Activated CD4-positive, alpha-beta T cell treated with anti-CD3 and anti-CD28 coated beads for 24 hours (primary cell): ENCODE measurements around the gene KANK3.
A peak's percentile ranks its signal among the peaks of the same experiment; 100 is the strongest.
"Not testable (repeated sequence)": the region's sequence is repeated elsewhere in the genome, so short reads cannot be mapped to it uniquely, and the experiment has no call there.

Source experiments
- DNase-seq, 2 donors: peaks; one replicate each; pipeline ENCODE4 v3.0.0-alpha.2; 2020; ENCODE audit warnings: low read depth in 2 of 2

The KANK3 gene

DNA sequence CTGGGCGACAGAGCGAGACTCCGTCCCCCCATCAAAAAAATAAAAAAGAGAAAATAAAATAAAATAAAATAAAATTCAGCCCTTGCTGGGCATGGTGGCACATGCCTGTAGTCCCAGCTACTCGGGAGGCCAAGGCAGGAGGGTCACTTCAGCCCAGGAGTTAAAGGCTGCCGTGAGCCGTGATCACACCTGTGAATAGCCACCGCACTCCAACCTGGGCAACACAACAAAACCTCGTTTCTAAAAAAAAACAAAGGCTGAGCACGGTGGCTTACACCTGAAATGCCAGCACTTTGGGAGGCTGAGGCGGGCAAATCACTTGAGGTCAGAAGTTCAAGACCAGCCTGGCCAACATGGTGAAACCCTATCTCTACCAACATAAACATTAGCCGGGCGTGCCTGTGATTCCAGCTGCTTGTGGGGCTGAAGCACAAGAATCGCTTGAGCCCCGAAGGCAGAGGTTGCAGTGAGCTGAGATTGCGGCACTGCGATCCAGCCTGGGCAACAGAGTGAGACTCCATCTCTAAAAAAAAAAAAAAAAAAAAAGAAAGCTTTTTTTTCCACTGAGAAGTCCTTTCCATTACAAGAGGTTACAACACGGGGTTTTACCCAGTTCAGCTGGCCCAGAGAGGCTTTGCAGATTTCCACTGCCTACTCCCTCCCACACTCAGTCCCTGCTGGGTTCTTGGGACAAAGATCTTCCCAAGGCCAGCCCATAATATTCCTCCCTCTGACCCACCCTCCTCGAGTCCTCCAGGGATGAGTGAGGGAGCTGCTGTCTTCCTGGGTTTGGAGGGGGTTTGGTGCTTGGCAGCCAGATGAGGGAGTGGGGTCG is 27.3 kb upstream of the KANK3 start:
- DNase-seq = no peak

DNA sequence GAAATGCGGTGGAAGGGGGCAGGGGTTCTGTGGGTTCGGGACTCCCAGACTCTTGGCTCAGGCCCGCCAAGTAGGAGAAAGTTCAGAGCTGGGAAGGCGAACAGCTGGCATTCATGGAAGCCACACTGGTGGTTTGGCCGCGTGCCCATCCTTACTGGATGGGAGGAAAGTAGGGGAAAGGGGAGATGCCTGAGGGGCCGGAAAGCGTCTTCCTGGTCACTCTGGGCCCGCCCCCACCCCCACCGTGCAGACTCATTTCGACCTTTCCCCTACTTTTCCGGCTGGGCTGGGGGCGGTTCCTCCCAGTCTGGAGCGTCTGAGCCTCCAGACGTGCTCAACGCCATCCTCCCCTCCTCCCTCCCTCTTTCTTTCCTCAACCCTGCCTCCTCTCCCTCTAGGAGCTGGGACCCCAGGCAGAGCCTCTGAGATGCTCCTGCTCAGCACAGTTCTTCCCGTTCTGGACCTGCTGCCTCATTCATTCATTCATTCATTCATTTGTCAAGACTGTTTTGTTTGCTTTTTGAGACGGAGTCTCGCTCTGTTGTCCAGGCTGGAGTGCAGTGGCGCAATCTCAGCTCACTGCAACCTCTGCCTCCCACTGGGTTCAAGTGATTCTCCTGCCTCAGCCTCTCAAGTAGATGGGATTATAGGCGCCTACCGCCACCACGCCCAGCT is 24.4 kb upstream of the KANK3 start:
- no peak for DNase-seq

DNA sequence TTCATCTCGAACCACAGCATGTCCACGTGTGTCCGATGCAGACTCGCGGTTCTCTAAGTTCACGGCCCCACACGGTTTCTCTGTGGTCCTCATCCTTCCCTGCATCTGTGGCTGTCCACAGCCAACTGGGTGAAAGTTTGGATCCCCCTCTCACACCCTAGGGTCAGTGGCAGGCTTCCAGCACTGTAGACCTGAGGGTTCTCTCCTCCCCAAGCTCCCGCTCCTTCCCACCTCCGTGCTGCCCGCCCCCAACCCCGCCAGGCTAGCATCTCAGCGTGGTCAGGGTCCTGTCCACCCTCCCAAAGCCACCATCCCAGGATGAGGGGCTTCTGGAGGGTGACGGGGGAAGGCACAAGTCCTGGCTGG is 23.9 kb upstream of the KANK3 start:
- no peak for DNase-seq

DNA sequence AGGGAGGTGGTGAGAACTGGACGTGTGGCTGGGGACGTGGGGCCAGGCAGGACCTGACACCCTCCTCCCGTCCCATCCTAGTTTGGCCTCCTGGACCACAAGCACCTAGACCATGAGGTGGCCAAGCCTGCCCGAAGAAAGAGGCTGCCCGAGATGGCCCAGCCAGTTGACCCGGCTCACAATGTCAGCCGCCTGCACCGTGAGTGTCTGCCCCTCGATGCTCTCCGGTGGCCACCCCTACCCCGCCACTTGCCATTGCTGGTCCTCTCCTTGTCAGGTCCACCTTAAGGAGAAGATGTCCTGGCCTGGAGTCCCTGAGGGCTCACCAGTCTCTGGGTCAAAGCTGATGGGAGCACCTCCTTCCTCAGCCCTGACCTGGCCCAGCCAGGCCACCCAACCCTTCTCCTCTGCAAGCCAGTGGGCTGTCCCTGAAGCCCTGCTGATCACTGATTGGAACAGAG is 23.1 kb upstream of the KANK3 start:
- no peak for DNase-seq

DNA sequence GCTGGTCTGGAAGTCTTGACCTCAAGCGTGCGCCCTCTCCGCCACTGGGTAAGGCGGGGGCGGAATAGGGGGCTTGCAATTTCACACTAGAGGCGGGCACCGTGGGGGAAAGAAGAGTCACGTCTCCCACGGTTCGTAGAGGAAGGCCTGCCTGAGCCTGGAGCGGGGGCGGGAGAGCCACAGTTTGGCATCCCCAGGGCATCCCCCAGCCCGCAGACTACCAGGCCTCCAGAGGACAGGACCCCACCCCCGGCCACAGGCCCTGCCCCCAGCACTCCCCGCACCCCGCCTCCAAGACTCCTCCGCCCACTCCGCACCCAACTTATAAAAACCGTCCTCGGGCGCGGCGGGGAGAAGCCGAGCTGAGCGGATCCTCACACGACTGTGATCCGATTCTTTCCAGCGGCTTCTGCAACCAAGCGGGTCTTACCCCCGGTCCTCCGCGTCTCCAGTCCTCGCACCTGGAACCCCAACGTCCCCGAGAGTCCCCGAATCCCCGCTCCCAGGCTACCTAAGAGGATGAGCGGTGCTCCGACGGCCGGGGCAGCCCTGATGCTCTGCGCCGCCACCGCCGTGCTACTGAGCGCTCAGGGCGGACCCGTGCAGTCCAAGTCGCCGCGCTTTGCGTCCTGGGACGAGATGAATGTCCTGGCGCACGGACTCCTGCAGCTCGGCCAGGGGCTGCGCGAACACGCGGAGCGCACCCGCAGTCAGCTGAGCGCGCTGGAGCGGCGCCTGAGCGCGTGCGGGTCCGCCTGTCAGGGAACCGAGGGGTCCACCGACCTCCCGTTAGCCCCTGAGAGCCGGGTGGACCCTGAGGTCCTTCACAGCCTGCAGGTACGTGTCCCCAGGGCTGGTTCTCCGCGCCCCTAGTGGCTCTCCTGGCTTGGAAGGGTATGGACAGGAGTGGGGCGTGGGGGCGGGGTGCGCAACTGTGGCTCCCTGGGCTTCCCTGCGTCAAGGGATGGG is 21.0 kb upstream of the KANK3 start, which contains the start of gene ANGPTL4:
Gene ANGPTL4, plus strand, starts transcription at position 353 of the 969 bp plus-strand sequence. Its CDS starts 167 bp downstream, at position 520.
- DNase-seq = peak; percentile 39 to 58

DNA sequence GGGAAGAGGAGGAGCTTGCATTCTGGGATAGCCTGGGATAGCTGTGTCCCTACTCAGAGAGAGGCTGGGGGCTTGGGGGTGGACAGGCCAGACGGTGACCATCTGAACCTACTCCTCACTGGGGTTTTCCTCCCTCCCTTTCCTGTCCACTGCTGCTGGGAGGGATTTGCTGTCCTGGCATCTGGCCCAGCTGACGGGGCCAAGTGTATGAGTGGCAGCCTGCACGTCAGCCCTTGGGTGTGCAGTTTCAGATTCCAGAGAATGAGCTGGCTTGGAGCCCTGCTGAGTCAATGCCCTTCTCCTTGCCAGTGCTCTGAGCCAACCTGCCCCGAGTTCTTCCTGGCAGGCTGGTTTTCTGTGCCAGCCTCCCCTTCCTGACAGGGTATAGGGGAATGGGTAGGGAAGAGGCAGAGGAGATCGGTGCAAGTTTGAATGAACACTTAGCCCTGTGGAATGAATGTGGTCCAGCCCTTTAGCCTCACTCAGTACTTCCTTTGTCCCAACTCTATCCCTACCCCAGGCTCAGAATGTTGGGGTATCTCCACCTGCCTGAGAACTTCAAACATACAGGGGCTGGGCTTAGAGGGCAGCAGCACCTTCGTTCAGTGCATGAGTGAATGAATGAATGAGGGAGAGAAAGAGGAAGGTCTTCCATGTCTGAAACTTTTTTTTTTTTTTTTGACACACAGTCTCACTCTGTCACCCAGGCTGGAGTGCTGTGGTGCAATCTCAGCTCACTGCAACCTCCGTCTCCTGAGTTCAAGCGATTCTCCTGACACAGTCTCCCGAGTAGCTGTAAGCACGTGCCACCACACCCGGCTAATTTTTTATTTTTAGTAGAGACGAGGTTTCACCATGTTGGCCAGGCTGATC is 19.1 kb upstream of the KANK3 start:
- DNase-seq = no peak

DNA sequence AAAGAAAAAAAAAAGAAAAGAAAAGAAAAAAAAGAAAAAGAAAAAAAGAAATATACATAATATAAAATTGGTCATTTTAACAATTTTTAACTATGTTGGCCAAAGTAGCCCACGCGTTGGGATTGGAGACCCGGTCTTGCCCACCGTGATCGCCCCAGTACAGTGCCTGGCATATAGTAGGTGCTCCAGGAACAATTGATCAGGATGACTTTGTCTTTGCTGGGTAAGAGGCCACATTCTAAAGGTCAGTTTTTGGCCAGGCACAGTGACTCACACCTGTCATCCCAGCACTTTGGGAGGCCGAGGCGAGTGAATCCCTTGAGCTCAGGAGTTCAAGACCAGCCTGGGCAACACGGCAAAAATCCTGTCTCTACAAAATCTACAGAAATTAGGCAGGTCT is 17.1 kb upstream of the KANK3 start:
- DNase-seq = no peak

DNA sequence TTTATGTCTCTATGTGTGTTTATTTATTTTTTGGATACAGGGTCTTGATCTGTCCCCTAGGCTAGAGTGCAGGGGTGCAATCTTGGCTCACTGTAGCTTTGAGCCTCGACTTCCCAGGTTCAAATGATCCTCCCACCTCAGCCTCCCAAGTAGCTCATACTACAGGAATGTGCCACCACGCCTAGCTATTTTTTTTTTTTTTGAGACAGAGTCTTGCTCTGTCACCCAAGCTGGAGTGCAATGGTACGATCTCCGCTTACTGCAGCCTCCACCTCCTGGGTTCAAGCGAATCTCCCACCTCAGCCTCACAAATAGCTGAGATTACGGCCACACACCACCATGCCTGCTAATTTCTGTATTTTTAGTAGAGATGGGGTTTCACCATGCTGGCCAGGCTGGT is 15.9 kb upstream of the KANK3 start:
- DNase-seq = no peak

DNA sequence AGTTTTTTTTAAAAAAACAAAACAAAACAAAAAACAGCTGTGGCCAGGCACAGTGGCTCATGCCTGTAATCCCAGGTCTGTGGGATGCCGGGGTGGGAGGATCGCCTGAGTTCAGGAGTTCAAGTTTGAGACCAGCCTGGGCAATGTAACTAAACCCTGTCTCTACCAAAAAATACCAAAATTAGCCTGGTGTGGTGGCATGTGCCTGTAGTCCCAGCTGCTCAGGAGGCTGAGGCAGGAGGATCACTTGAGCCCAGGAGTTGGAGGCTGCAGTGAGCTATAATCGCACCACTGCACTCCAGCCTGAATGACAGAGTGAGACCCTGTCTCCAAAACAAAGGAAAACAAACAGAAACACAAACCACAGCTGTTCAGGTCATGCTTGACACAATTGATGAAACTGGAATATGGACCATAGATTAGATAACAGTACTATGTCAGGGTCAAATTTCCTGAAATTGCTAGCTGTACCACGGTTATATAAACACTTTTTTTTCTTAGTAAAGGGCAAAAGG is 14.0 kb upstream of the KANK3 start:
- no peak for DNase-seq

DNA sequence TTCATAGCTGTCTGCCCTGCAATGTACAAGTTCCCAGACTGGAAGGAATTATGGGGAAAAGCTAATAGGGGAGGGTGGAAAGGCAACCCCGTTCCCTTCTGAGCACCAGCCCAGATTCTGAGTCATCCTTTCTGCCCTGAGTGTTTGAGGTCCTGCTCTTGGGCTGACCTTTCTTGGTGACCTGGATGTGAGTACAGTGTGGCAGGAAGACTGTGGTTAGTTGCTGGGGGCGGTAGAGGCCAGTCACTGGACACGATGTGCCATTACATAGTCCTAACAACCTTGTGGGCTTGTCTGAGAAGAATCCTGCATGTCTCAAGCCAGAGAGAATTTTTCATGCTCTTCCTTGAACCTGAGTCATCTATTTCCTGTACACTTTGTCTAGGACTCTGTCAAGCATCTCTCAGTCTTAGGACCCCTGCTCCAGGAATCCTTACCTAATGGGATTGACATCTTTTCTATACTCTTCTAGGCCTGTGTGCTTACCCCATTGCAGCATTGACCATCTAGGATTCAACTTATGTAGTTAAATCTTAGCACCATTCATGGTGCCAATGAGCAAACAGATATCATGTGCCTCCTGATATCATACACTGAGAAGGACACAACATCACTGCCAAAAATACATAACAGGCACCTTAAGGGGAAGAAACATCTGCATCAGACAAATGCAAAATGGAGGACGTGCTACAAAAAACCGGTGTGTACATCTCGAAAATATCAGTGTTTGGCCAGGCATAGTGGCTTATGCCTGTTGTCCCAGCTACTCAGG is 12.8 kb upstream of the KANK3 start:
- no peak for DNase-seq

DNA sequence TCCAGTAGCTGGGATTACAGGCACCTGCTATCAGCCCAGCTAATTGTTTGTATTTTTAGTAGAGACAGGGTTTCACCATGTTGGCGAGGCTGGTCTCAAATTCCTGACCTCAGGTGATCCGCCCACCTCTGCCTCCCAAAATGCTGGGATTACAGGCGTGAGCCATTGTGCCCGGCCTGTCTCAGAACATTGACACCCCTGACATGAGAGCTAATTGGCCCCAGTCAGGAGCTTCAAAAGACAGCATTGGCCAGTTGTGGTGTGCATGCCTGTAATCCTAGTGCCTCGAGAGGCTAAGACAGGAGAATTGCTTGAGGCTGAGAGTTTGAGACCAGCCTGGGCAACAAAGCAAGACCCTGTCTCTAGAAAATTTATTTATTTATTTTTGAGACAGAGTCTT is 9.8 kb upstream of the KANK3 start:
- not testable (repeated sequence) for DNase-seq

DNA sequence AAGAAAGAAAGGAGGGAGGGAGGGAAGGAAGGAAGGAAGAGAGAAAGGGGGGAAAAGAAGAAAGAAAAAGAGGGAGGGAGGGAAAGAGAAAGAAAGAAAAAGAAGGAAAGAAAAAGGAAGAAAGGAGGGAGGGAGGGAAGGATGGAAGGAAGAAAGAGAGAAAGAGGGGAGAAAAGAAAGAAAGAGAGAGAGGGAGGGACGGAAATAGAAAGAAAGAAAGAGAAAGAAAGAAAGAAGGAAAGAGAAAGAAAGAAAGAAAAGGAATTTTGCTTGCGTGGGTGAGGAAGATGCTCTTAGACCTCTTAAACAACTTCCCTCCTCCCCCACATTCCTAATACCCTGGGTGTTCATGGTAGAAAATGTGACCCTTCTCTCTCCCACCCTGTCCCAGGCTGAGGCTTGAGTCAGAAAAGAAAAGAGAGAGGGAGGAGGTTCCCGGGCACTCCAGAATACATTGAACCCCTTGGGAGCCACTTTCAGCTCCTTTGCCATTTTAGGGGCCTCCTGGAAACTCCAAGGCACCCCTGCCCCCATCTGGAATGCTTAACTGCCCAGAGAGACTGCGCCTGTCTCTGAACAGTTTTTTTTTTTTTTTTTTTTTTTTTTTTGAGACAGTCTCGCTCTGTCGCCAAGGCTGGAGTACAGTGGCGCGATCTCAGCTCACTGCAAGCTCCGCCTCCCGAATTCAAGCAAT is 9.2 kb upstream of the KANK3 start:
- DNase-seq = no peak

DNA sequence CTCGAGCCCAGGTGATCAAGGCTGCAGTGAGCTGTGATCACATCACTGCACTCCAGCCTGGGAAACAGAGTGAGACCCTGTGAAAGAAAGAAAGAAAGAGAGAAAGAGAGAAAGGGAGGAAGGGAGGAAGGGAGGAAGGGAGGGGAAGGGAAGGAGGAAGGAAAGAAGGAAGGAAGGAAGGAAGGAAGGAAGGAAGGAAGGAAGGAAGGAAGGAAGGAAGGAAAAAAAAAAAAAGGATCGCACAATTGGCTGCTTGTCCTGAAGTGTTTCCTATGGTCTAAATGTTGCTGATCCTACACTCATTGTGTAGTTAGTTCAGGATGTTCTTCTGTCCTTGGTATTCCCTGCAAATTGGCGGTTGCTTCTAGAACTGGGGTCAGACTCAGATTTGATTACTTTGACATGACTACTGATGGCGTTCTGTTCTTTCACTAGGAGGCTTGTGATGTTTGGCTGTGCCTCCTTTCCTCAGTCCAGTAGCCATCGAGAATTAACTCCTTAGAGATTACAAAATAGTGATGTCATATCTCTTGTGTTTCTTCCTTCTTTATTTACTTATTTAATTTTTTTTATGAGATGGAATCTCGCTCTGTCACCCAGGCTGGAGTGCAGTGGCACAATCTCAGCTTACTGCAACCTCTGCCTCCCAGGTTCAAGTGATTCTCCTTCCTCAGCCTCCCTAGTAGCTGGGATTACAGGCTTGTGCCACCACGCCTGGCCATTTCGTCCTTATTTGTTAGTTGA is 6.7 kb upstream of the KANK3 start:
- DNase-seq = not testable (repeated sequence)

DNA sequence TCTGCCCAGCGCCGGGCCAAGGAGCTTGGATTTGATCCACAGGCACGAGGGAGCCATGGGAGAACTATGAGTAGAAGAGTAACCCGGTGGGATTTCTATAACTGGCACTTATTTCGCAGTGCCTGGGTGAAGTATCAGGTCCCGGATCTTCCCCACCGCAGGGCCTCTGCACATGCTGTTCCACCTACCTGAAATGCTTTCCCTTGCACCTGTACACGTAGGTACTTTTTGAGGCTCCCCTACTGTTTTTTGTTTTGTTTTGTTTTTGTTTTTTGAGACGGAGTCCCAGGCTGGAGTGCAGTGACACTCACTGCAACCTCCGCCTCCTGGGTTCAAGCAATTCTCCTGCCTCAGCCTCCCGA is 402 bp upstream of the KANK3 start:
- DNase-seq = no peak

DNA sequence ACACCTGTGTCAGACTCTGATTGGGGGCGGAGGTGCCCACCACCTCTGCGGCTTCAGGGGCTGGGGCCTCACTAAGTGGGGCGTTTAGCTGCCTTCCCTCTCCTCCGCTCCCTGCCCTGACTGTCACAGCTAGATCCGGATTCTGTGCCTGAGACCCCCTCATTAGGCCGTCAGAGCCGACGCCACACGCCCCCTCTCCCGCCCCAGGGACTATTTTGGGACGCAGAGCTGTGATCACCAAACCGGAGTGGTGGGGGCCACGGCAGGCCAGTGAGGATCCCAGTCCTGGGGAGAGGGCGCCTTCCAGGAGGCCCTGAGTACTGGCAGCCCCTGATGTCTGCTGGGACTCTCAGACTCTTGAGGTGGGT is 762 bp downstream of the KANK3 start:
- DNase-seq = no peak

DNA sequence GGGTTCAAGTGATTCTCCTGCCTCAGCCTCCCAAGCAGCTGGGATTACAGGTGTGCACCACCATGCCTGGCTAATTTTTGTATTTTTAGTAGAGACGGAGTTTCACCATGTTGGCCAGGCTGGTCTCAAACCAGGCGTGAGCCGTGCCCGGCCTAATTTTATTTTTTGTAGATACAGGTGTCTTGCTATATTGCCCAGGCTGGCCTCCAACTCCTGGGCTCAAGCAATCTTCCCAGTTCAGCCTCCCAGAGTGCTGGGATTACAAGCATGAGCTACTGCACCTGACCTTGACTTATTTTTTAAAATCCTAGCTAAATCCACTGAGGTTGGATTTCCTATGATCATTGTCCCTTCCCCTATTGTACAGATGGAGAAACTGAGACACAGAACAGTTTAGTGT is 1.6 kb downstream of the KANK3 start:
- not testable (repeated sequence) for DNase-seq

DNA sequence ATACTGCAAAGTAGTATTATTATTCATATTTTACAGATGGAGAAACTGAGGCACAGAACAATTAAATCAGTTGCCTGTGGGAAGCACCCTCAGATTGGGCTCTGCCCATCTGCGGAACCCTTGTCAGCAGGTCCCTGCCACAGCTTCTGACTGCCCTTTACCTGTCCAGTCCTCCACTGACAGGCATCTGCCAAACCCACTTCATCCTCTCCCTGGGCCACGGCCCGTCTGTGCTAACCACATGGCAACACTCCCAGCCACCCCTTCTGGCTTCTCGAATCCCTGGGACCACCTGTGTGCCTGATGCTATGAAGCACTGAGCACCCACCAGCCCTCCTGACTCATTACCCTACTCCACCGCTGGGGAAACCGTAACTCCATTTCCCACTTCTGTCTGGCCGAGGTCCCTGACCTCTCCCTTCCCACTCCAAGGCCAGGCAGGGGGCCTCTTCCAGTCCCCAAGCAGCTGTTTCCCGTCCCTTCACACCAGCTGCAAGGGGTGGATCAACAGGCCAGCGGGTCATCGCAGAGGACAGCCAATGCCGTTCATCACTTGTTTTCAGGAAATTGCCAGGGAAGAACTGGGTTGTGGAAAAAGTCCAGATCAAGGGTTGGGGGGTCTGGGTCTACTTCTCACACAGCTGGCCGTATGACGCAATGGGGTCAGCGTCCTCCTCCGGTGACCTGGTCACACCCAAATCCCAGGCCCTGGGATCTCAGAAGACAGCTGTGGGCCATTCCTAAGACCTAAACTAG is 2.5 kb downstream of the KANK3 start:
- no peak for DNase-seq

DNA sequence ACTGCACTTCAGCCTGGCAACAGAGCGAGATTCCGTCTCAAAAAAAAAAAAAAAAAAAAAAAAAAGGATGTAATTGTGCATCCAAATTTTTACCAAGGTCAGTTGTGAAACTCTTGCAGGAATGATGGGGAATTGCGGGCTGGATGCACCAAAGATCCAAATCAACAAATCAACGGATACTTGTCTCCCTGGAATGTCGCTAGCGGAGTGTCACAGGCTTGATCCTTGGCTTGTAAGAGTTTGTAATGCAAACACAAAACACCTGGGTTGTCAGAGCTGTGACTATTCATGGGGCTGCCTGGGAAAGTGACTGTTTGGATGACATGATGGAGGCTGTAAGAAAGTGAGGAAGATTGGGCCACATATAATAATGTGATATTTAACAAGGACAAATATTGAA is 4.2 kb downstream of the KANK3 start:
- DNase-seq = no peak
